Stimulated activated CD8-positive, alpha-beta memory T cell treated with anti-CD3 and anti-CD28 coated beads, Interleukin-7, amount 100 ng/mL, for 48 hours (primary cell): ENCODE results near the gene MCU.
"Not testable (repeated sequence)": the region's sequence is repeated elsewhere in the genome, so short reads cannot be mapped to it uniquely, and the experiment has no call there.

Experiments used
- DNase-seq, 2 donors: peaks; one replicate each; pipeline ENCODE4 v3.0.0-alpha.2; 2020; ENCODE audit warnings: low read depth in 1 of 2; ENCODE audit errors: extremely low read depth in 1 of 2

The MCU gene

DNA sequence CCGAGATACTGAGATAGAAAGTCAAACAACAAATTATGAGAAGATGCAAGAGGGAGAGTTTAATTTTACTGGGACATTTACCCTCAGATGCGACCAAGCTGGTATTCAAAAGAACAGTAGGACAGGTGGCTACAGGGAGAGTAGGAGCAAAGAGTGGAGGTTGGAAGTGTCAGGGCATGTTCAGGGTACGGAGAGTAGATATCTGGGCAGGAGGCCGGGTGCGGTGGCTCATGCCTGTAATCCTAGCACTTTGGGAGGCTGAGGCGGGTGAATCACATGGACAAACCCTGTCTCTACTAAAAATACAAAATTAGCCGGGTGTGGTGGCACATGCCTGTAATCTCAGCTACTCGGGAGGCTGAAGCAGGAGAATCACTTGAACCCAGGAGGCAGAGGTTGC, 5.5 kb upstream of the MCU start:
- DNase-seq = not testable (repeated sequence)

DNA sequence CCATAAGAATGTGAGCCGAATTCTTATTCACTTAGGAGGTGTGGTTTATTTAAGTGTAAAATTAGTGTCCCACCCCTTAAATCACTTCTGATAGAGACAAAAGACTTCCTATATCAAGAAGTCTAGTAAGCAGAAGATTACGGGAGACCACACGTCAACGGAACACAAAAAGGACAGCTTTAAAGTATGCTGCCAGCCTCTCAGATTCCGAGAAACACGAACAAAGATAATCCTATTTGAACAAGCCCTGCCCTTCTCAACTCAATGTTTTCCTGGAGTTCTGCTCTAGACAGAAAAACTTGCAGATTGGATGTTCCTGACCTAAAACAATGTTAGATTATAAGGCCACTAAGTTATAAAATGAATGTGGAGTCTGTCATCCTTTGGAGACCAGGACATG, 4.9 kb upstream of the MCU start:
- DNase-seq = no peak

DNA sequence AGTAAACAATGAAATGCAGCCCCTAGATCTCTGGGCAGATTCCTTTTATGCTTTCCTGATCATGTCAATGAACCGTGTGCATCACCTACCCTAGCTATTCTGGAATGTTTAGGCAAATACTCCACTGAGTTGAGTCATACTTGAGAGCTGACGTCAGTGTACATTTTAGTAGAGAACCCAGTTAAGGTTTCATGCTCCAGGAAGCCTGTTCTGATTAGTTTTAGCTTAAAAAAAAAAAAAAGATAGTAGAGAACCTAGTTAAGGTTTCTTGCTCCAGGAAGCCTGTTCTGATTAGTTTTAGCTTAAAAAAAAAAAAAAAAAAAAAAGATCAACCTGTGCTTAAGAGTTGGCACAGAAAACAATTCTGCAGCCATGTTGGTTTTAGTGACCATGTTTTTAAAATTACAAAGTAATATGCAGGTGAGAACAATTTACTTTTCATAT, 3.7 kb upstream of the MCU start:
- DNase-seq = no peak

GRCh38 chr10:72689660-72690059, 2.3 kb upstream of the MCU start:
- DNase-seq = no peak

GRCh38 chr10:72690071-72690755, 1.7 kb upstream of the MCU start:
- DNase-seq = no peak

- no peak for DNase-seq
Observed at GRCh38 chr10:72691470-72691862, 477 bp upstream of the MCU start.

DNA sequence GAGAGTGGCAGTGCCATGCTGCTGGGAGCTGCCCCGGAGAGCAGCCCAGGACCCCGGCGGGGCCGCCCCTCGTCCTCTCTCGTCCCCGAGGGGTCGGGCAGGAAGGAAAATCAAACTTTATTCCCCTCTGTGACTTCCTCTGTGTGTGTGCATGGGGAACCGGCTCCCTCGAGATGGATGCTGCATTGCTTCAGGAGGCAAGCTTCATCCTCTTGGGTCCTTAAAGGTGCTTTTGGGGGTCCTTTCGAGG, 726 bp downstream of the MCU start:
- DNase-seq = no peak

DNA sequence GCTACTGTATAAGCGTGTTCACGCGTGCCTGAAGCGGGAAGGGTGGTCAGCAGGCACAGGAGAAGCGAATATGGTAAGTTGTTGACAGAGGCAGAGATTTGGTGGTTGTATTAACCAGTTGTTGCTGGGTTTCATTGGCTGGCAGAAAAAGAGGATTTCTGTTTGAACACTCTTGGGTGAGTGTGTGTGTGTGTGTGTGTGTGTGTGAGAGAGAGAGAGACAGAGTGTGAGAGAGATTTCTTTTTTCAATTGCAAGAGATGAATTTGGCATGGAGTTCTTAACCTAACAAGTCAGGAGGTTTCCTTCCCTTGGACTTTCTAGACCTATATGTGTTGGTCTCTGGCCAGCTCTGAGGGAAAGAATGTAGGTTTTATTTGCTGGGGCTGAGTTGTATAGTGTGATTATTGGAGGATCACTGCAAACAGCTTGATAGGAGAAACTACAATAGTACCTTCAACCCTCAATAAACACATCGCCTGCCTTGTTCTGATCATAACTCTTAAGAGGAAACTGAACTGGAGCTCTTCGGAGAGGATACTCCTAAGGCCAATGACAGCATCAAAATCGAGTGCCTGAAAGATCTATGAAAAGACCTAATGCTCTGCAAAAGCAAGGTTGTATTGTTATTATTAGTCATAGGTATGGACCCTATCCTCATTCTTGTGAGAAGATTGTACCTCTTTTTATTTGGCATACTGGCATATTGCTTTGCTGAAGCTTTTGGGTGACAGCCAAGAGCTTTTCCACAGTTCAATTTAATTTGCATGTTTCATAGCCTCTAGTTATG, 1.2 kb downstream of the MCU start:
- DNase-seq = no peak

DNA sequence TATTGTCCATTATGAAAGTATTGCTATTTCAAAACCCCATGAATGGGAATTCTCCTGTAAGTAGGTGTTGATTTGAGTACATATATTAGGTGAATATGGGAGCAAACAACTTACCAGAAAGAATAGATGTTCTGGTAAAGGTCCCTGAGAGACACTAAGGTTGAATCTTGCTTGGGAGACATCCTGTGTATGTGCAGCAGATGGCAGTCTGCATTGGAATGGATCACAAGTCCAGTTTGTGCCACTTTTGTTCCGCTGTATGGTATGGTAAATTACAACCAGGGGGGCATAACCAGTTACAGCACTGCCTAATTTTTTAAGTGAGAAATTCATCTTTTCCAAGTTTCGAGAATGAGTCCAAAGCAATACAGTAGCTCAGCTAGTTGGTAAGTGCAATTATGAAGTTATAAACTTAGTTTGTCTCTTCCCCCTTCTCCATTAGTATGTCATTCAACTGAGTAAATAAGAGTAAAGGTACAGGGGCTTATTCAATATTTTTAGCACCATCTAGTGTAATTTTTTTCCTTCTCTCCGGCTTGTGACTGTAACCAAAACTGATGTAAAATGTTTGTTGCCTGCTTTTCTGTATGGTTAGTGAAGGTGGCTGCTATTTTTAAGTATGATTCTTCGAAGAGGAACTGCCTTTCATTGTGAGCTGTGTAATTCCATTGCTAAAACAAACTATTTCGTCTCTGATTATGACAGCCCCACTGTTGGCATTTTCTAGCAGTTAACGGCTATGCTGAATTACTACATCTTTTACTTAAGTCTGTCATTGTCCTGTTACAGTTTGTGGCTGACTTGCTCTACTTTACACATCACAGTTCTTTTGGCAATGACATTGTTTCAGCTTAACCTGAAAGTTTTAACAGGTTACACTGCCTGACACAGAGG, 2.8 kb downstream of the MCU start:
- DNase-seq = no peak

- no peak for DNase-seq
Observed at GRCh38 chr10:72695496-72695895, 3.6 kb downstream of the MCU start.

- no peak for DNase-seq
Observed at GRCh38 chr10:72697716-72698115, 5.8 kb downstream of the MCU start.

DNA sequence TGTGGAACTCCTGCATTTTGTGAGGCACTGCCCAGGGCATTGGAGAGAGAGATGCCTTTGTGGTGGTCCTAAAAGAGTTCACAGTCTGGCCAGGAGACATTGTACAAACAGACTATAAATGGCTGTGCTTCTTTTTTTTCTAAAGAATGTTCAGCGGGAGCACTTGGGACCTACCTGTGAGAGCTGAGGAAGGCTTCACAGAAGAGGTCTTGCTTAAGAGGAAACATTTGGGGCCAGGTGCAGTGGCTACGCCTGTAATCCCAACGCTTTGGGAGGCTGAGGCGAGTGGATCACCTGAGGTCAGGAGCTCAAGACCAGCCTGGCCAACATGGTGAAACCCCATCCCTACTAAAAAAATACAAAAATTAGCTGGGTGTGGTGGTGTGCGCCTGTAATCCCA, 10.5 kb downstream of the MCU start:
- DNase-seq = not testable (repeated sequence)

GRCh38 chr10:72702868-72703581, 11.1 kb downstream of the MCU start:
- no peak for DNase-seq

DNA sequence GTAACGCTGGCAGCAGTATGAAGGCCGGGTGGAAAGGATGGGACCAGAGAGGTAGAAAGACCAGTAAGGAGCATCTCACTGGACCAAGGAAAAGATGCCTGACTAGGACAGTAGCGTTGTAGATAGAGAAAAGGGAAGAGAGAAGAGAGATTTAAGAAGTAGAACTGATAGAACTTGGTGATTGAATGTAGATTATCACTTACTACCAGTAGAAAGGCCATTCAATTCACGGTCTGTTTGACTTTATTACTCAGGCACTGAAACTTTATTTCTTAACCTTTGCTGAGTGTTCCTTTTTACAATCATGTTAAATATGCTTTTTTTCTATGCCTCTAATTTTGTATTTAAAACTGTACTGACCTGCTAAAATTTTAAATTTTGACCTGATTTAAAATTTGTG, 12.2 kb downstream of the MCU start:
- no peak for DNase-seq

- DNase-seq = no peak
Observed at GRCh38 chr10:72709041-72709440, 17.1 kb downstream of the MCU start.

DNA sequence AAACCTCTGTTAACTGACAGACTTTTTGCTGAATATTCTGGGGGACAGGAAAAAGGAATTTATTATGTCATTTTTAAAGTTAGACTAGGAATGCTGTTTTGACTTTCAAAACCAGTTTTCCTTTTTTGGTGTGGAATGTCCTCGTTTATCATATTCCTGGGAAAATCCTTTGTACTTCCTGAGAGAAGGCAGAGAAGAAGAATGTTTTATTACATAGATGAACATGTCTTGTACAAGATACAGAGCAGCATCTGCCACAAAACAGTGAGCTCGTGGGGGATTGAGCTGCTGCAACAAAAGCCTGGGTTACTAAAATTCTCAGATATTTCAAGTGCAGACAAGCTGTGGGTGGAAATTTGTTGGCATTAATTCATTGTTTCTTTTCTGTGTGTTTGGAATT, 20.2 kb downstream of the MCU start:
- DNase-seq = no peak

DNA sequence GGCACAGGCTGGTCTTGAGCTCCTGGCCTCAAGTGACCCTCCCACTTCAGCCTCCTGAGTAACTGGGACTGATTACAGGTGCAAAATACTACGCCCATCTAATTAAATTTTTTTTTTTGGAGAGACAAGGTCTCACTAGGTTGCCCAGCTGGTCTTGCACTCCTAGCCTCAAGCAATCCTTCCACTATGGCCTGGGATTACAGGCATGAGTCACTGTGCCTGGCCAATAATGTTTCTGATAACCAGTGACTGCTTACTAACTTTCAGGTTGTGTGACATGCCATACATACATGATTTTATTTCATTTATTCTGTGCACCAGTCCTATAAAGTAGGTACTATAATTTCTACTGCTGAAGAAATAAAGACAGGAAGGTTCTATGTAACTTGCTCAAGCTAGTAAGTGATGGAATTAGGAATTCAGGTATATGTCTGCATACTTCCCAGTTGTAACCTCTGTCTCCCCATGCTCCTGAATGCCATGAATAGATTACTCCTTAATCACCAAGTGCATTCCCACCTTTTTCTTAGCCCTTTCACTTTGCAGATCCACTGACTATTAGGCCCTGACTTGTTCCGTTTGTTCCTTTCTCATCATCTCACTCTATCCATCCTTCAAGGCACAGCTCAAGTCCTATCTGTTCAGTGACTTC, 28.1 kb downstream of the MCU start:
- no peak for DNase-seq

- no peak for DNase-seq
Observed at GRCh38 chr10:72720814-72721660, 29.1 kb downstream of the MCU start.

DNA sequence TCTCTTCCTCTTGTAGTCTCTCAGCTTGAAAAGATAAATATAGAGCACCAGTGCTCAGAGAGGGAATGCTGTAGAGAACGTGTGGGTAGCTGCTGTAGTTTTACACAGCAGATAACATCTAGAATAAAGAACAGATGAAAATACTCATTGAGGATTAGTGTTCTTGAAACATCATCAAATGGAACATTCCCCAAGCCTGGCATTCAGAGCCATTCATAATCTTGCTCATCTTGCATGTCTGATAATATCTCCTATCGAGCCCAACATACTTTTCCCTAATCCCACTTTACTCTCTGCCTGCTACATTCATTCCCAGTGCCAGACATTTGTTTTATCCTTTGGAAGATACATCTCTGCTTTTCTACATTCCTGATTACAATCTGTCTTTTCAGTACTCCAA, 35.2 kb downstream of the MCU start:
- no peak for DNase-seq

DNA sequence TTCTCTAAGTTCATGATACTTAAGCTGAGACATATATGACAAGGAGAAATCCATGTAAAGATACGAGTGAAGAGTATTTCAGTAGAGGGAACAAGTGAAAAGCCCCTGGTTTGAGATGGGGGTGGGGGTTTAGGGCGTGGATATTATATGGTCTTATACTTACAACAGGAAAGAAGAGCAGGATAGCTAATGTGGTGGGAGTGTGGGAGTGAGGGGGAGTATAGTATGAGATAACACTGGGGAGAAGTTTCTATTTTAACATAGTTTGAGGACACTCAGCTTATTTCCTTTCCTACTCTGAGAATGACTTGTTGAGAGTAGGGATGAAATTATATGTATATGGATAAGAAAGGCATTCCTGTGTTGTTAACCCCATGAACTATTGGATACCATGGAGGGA, 36.5 kb downstream of the MCU start:
- no peak for DNase-seq
